ENCODE measurements around the gene NT5DC2. TPM values are rescaled to one million over a fixed set of nuclear protein-coding genes. Genes with fewer than 3 reads are reported as not detected.

The NT5DC2 gene
- total RNA-seq, 1 donor from 2014 or later = 68.3 TPM

GRCh38 chr3:52539010-52539653 is 5.5 kb upstream of the NT5DC2 start:
- ATAC-seq (no peak), DNase-seq (no peak)
- intact Hi-C loops (cut with micrococcal nuclease) = loop anchor here (5.0 kb wide), 1 partner anchor 67 kb away; no protein-coding TSS in a partner anchor

- DNase-seq (no peak), ATAC-seq (no peak)
- intact Hi-C loops (cut with micrococcal nuclease) = loop anchor here (5.0 kb wide), 1 partner anchor 66 kb away; no protein-coding TSS in a partner anchor
Measured at GRCh38 chr3:52537726-52538421, 4.2 kb upstream of the NT5DC2 start.

GRCh38 chr3:52537165-52537620 is 3.5 kb upstream of the NT5DC2 start:
- peak; percentile 33 for ATAC-seq
- no peak for DNase-seq
- intact Hi-C loops (cut with micrococcal nuclease) = loop anchor here (5.0 kb wide), 1 partner anchor 65 kb away; no protein-coding TSS in a partner anchor

- intact Hi-C loops (cut with micrococcal nuclease) = loop anchor here (5.0 kb wide), 1 partner anchor 64 kb away; no protein-coding TSS in a partner anchor
- ATAC-seq (peak; percentile 90), DNase-seq (peak; percentile 99)
Measured at GRCh38 chr3:52536369-52537164, 2.9 kb upstream of the NT5DC2 start, which contains the start of gene UQCC5. Gene UQCC5, plus strand, starts transcription at chr3:52536605. Its CDS starts 151 bp downstream, at chr3:52536756.

- ATAC-seq (no peak), DNase-seq (no peak)
- intact Hi-C loops (cut with micrococcal nuclease) = loop anchor here (5.0 kb wide), 1 partner anchor 64 kb away; no protein-coding TSS in a partner anchor
Measured at GRCh38 chr3:52536112-52536368, 2.4 kb upstream of the NT5DC2 start.

- ATAC-seq = no peak
- intact Hi-C loops (cut with micrococcal nuclease) = loop anchor here (5.0 kb wide), 1 partner anchor 63 kb away; no protein-coding TSS in a partner anchor
- peak; percentile 27 for DNase-seq
Measured at GRCh38 chr3:52535411-52536111, 1.9 kb upstream of the NT5DC2 start.

- intact Hi-C loops (cut with micrococcal nuclease) = loop anchor here (5.0 kb wide), 1 partner anchor 62 kb away; no protein-coding TSS in a partner anchor
- no peak for ATAC-seq
- DNase-seq = peak; percentile 56
Measured at GRCh38 chr3:52534281-52535183, 875 bp upstream of the NT5DC2 start.

GRCh38 chr3:52532838-52533622 is 627 bp downstream of the NT5DC2 start:
- ATAC-seq (no peak), DNase-seq (peak; percentile 60)
- intact Hi-C loops (cut with micrococcal nuclease) = no loop called here

GRCh38 chr3:52532517-52532837 is 1.2 kb downstream of the NT5DC2 start:
- intact Hi-C loops (cut with micrococcal nuclease) = no loop called here
- DNase-seq (peak; percentile 47), ATAC-seq (no peak)

- intact Hi-C loops (cut with micrococcal nuclease) = no loop called here
- ATAC-seq (no peak), DNase-seq (peak; percentile 33)
Measured at GRCh38 chr3:52531860-52532516, 1.7 kb downstream of the NT5DC2 start.

GRCh38 chr3:52530918-52531826 is 2.5 kb downstream of the NT5DC2 start:
- peak; percentile 68 for ATAC-seq
- intact Hi-C loops (cut with micrococcal nuclease) = no loop called here
- peak; percentile 82 for DNase-seq

GRCh38 chr3:52529376-52530333 is 4.0 kb downstream of the NT5DC2 start:
- ATAC-seq (peak; percentile 56), DNase-seq (peak; percentile 65)
- intact Hi-C loops (cut with micrococcal nuclease) = no loop called here

GRCh38 chr3:52528586-52529375 is 4.9 kb downstream of the NT5DC2 start:
- DNase-seq (peak; percentile 34), ATAC-seq (no peak)
- intact Hi-C loops (cut with micrococcal nuclease) = no loop called here

All from left ventricle myocardium superior (tissue), 1 donor.